ENCODE results near the gene ST7. TPM values are rescaled to one million over a fixed set of nuclear protein-coding genes. Genes with fewer than 3 reads are reported as not detected.

The ST7 gene
- total RNA-seq, 1 experiment from 2014 or later, result 12.4 TPM

GRCh38 chr7:117271566-117271965 lies 318.3 kb downstream of the ST7 start:
- ATAC-seq, result no peak
- H3K27ac Mint-ChIP-seq, result peak overlapping the region; percentile 42; the same call in 1 of the 2 replicates
- H3K27me3 Mint-ChIP-seq (ENCODE audit: low read depth), result no peaks in the 10 kb centered on the region

DNA sequence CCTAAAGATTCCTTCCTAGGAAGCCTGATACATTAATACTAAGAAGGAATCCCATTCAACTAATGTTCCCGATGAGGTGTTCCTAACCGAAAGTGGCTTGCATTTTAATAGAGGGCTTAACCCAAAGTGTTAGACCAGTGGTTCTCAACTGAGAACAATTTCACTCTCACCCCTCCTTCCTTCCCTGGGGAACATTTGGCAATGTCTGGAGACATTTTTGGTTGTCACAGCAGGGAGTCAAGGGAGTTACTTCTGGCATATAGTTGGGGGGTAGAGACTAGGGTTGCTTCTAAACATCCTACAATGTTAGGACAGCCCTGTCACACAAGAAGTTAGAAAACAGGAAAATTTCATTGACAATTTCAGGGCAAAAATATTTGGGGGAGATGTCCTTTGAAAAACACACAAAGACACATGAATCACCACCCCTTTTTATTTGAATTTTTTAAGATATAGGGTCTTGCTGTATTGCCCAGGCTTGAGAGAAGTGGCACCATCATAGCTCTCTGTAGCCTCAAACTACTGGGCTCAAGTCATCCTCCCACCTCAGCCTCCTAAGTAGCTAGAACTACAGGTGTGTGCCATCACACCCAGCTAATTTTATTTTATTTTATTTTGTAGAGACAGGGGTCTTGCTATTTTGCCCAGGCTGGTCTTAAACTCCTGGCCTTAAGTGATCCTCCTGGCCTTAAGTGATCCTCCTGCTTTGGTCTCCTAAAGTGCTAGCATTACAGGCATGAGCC lies 318.9 kb downstream of the ST7 start:
- POLR2A ChIA-PET, result no interaction called here
- TF ChIP-seq ZNF121 (CRISPR knock-in tag; IDR thresholded peaks at IDR 0.05) (no peak), USF2 (CRISPR knock-in tag; IDR thresholded peaks at IDR 0.05) (no peak), EMX1 (CRISPR knock-in tag; IDR thresholded peaks at IDR 0.05) (no peak), ZSCAN18 (CRISPR knock-in tag; IDR thresholded peaks at IDR 0.05) (no peak), TP53 (CRISPR knock-in tag; IDR thresholded peaks at IDR 0.05) (no peak)
- TF ChIP-seq, protein P1, sequence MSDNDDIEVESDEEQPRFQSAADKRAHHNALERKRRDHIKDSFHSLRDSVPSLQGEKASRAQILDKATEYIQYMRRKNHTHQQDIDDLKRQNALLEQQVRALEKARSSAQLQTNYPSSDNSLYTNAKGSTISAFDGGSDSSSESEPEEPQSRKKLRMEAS (CRISPR knock-in tag; IDR thresholded peaks at IDR 0.05), result no peak

More at GRCh38 chr7:117271566-117271965, 318.3 kb downstream of the ST7 start:
- no peak for DNase-seq (ENCODE audit: low spot score)
- no peak overlapping the region for H3K4me3 Mint-ChIP-seq
- TF ChIP-seq NR2C2 (CRISPR knock-in tag; IDR thresholded peaks at IDR 0.05) (no peak), JAZF1 (CRISPR knock-in tag; IDR thresholded peaks at IDR 0.05) (no peak), ESRRA (CRISPR knock-in tag; IDR thresholded peaks at IDR 0.05; ENCODE audit: borderline replicate concordance) (no peak), ETV6 (CRISPR knock-in tag; IDR thresholded peaks at IDR 0.05) (no peak), ZNF671 (CRISPR knock-in tag; IDR thresholded peaks at IDR 0.05) (no peak), NR3C1 (CRISPR knock-in tag; conservative IDR thresholded peaks at IDR 0.05; ENCODE audit: low read depth) (no peak)
- ChIA-PET CTCF (no interaction called here), POLR2A (no interaction called here)
- H3K36me3 Mint-ChIP-seq, result no peaks in the 10 kb centered on the region
- H3K4me1 Mint-ChIP-seq, result no peaks in the 10 kb centered on the region
- no peaks in the 10 kb centered on the region for H3K9me3 Mint-ChIP-seq

DNA sequence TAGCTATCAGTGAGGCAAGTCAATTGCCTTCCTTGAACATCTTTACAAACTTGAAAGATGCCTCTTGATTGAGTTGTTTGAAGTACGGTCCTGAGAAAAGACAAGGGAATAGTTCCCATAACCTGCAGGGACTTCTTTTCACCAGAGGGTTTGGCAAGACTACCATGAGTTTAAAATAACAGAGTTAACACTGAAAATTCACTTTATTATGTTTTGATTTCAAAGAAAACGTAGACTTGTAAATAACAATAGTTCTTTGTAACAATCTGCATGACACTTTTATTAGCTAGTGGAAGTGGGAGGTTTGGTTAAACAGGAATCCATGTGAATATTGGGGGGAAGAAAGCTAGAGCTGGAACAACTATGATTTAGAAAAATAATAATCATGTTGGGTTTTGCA lies 320.0 kb downstream of the ST7 start:
- Mint-ChIP-seq H3K4me3 (no peak overlapping the region), H3K36me3 (no peaks in the 10 kb centered on the region), H3K4me1 (no peaks in the 10 kb centered on the region), H3K27me3 (ENCODE audit: low read depth) (no peaks in the 10 kb centered on the region), H3K27ac (no peak overlapping the region), H3K9me3 (no peaks in the 10 kb centered on the region)
- no peak for DNase-seq (ENCODE audit: low spot score)
- CTCF ChIA-PET, result interaction anchor here (1.3 kb wide), 1 partner anchor 61 kb away, joined by 3 read pairs; no protein-coding TSS in a partner anchor
- no peak for ATAC-seq
- POLR2A ChIA-PET, result no interaction called here
- TF ChIP-seq GTF2I (CRISPR knock-in tag; conservative IDR thresholded peaks at IDR 0.05), result no peak
- no peak for TF ChIP-seq FOXK1 (CRISPR knock-in tag; IDR thresholded peaks at IDR 0.05)
- TF ChIP-seq SMAD3 (CRISPR knock-in tag; IDR thresholded peaks at IDR 0.05; ENCODE audit: borderline replicate concordance), result no peak
- TF ChIP-seq ATF2 (CRISPR knock-in tag; IDR thresholded peaks at IDR 0.05; ENCODE audit: borderline replicate concordance, low read depth), result no peak
- no peak for TF ChIP-seq ERG (CRISPR knock-in tag; IDR thresholded peaks at IDR 0.05)
- no peak for TF ChIP-seq USF1 (CRISPR knock-in tag; IDR thresholded peaks at IDR 0.05)
- TF ChIP-seq, protein P2, sequence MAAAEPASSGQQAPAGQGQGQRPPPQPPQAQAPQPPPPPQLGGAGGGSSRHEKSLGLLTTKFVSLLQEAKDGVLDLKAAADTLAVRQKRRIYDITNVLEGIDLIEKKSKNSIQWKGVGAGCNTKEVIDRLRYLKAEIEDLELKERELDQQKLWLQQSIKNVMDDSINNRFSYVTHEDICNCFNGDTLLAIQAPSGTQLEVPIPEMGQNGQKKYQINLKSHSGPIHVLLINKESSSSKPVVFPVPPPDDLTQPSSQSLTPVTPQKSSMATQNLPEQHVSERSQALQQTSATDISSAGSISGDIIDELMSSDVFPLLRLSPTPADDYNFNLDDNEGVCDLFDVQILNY (CRISPR knock-in tag; IDR thresholded peaks at IDR 0.05), result no peak
- no peak for TF ChIP-seq NFYB (CRISPR knock-in tag; conservative IDR thresholded peaks at IDR 0.05; ENCODE audit: low read depth)
- no peak for TF ChIP-seq ZNF317 (CRISPR knock-in tag; IDR thresholded peaks at IDR 0.05; ENCODE audit: borderline replicate concordance, low read depth)
- TF ChIP-seq NR2C2 (CRISPR knock-in tag; IDR thresholded peaks at IDR 0.05), result no peak
- no peak for TF ChIP-seq FOXP1 (CRISPR knock-in tag; IDR thresholded peaks at IDR 0.05; ENCODE audit: borderline replicate concordance)
- no peak for TF ChIP-seq MXD4 (CRISPR knock-in tag; IDR thresholded peaks at IDR 0.05; ENCODE audit: borderline replicate concordance)
- no peak for TF ChIP-seq SOX15 (CRISPR knock-in tag; IDR thresholded peaks at IDR 0.05)

More for the DNA sequence above, 318.9 kb downstream of the ST7 start:
- ATAC-seq, result no peak
- Mint-ChIP-seq H3K4me3 (no peak overlapping the region), H3K27me3 (ENCODE audit: low read depth) (no peaks in the 10 kb centered on the region), H3K4me1 (no peaks in the 10 kb centered on the region), H3K27ac (no peak overlapping the region), H3K36me3 (no peaks in the 10 kb centered on the region), H3K9me3 (no peaks in the 10 kb centered on the region)
- DNase-seq (ENCODE audit: low spot score), result no peak
- CTCF ChIA-PET, result interaction anchor here (0.6 kb wide), 1 partner anchor 187 kb away, joined by 3 read pairs; no protein-coding TSS in a partner anchor

Data from WTC11 (cell line).